OCI-LY7 (cell line): ENCODE results near the gene WDR74. TPM values are rescaled to one million over a fixed set of nuclear protein-coding genes. Genes with fewer than 3 reads are reported as not detected.

ENCODE experiments used
- BruUV-seq: library from RNA; stranded (reverse); fragments of 400-500 nt; replicated peaks from 2 replicates; lab custom pipeline; 2021; lab: Mats Ljungman, UMichigan
- CTCF ChIA-PET: fragments of 300-600 bp; sonication (Branson Sonifier 250); formaldehyde crosslinking; loops from one replicate; lab custom pipeline; 2022; ENCODE audit warnings: antibody characterized with exemption; ENCODE audit not compliant: unreplicated experiment; lab: Charles Lee
- POLR2A ChIA-PET: fragments of 300-600 bp; sonication (Branson Sonifier 250); formaldehyde crosslinking; loops from one replicate; lab custom pipeline; 2022; ENCODE audit warnings: antibody characterized with exemption; lab: Charles Lee
- DNase-seq: peaks from one replicate; pipeline ENCODE4 v3.0.0-alpha.2; 2015; ENCODE audit warnings: low spot score
- H2AFZ ChIP-seq: fragments of 200-600 bp; sonication (generic), shearing (Covaris generic); 2 replicates; pipeline ENCODE4 v1.6.1; 2014; ENCODE audit warnings: mild to moderate bottlenecking, antibody characterized with exemption, low read length, moderate library complexity
- H3K27ac ChIP-seq: fragments of 200-600 bp; sonication (generic); 2 replicates; pipeline ENCODE4 v1.5.1; 2014; ENCODE audit warnings: mixed run types, low read depth, mild to moderate bottlenecking, moderate library complexity, low read length, inconsistent platforms; ENCODE audit not compliant: poor library complexity, severe bottlenecking
- H3K36me3 ChIP-seq: fragments of 200-600 bp; sonication (generic); 2 replicates; pipeline ENCODE4 v1.6.1; 2014; ENCODE audit warnings: mild to moderate bottlenecking, antibody characterized with exemption, low read length, moderate library complexity, mixed read lengths; ENCODE audit not compliant: insufficient read depth
- H3K4me1 ChIP-seq: fragments of 200-600 bp; sonication (generic); 2 replicates; pipeline ENCODE4 v1.5.1; 2014; ENCODE audit warnings: mild to moderate bottlenecking, low read length; ENCODE audit not compliant: insufficient read depth, poor library complexity, severe bottlenecking
- H3K4me2 ChIP-seq: fragments of 200-600 bp; sonication (generic); 2 replicates; pipeline ENCODE4 v1.6.1; 2014; ENCODE audit warnings: mild to moderate bottlenecking, low read length
- H3K4me3 ChIP-seq: fragments of 200-600 bp; sonication (generic); 2 replicates; pipeline ENCODE4 v1.5.1; 2014; ENCODE audit warnings: mild to moderate bottlenecking, low read depth, low read length; ENCODE audit not compliant: poor library complexity, severe bottlenecking
- H3K79me2 ChIP-seq: fragments of 200-600 bp; sonication (generic); 2 replicates; pipeline ENCODE4 v1.6.1; 2016; ENCODE audit warnings: low read depth, mild to moderate bottlenecking, low read length, moderate library complexity, mixed read lengths; ENCODE audit not compliant: insufficient read depth
- H3K9me2 ChIP-seq: fragments of 200-600 bp; sonication (generic); 2 replicates; pipeline ENCODE4 v1.6.1; 2016; ENCODE audit warnings: mild to moderate bottlenecking, low read length, mixed read lengths; ENCODE audit not compliant: insufficient read depth
- H3K9me3 ChIP-seq: fragments of 200-600 bp; sonication (generic); 2 replicates; pipeline ENCODE4 v1.6.1; 2014; ENCODE audit warnings: mild to moderate bottlenecking, mixed run types, low read length, mixed read lengths
- H4K20me1 ChIP-seq: fragments of 200-600 bp; sonication (generic); 2 replicates; pipeline ENCODE4 v1.6.1; 2014; ENCODE audit warnings: mild to moderate bottlenecking, antibody characterized with exemption, low read length, moderate library complexity, mixed read lengths; ENCODE audit not compliant: insufficient read depth
- CTCF ChIP-seq: fragments of 200-600 bp; sonication (generic); conservative IDR thresholded peaks from 2 replicates; pipeline ENCODE4 v1.5.1; 2014; ENCODE audit warnings: mild to moderate bottlenecking, antibody characterized with exemption, low read length, moderate library complexity, mixed read lengths
- EZH2phosphoT487 ChIP-seq: fragments of 200-600 bp; sonication (generic); IDR thresholded peaks from 2 replicates; pipeline ENCODE4 v1.6.1; 2018; ENCODE audit warnings: low read depth, borderline replicate concordance, mild to moderate bottlenecking, mixed run types, antibody characterized with exemption, low read length, moderate library complexity, mixed read lengths
- intact Hi-C: fragments of 100-400 bp; cut with micrococcal nuclease; formaldehyde crosslinking; loops from one replicate; pipeline ENCODE4 v1.10.0; 2022; ENCODE audit not compliant: unreplicated experiment
- total RNA-seq, 2 experiments: library from RNA; depleted of rRNA in 1 of 2; stranded (reverse); fragments of >200 nt in 1 of 2; shearing (Covaris generic) in 1 of 2; gene quantifications; 2 replicates each; pipeline ENCODE4 v1.2.3, GENCODE V29; 2014 to 2022

Gene WDR74
- total RNA-seq, 2 experiments from 2014 or later, result 98.4 to 139 TPM

GRCh38 chr11:62876712-62877111, 37.3 kb upstream of the WDR74 start:
- Histone ChIP-seq H3K36me3 (peaks cover 92% of the 10 kb centered on the region), H3K9me2 (no peaks in the 10 kb centered on the region), H3K79me2 (peaks cover 75% of the 10 kb centered on the region), H3K27ac (no peak overlapping the region), H4K20me1 (peaks cover 11% of the 10 kb centered on the region; the same call in 1 of the 2 replicates), H3K4me2 (no peak overlapping the region), H3K4me1 (peaks cover 13% of the 10 kb centered on the region), H2AFZ (no peak overlapping the region), H3K4me3 (no peak overlapping the region), H3K9me3 (no peaks in the 10 kb centered on the region)
- ChIA-PET CTCF (no interaction called here), POLR2A (interaction anchor here (0.6 to 2.0 kb wide), 2 partner anchors 11 to 20 kb away, joined by 3 to 5 read pairs; no protein-coding TSS in a partner anchor)
- no TSS peak for BruUV-seq
- DNase-seq, result no peak
- TF ChIP-seq EZH2phosphoT487, result no peak
- no peak for TF ChIP-seq CTCF
- intact Hi-C loops, result no loop called here

DNA sequence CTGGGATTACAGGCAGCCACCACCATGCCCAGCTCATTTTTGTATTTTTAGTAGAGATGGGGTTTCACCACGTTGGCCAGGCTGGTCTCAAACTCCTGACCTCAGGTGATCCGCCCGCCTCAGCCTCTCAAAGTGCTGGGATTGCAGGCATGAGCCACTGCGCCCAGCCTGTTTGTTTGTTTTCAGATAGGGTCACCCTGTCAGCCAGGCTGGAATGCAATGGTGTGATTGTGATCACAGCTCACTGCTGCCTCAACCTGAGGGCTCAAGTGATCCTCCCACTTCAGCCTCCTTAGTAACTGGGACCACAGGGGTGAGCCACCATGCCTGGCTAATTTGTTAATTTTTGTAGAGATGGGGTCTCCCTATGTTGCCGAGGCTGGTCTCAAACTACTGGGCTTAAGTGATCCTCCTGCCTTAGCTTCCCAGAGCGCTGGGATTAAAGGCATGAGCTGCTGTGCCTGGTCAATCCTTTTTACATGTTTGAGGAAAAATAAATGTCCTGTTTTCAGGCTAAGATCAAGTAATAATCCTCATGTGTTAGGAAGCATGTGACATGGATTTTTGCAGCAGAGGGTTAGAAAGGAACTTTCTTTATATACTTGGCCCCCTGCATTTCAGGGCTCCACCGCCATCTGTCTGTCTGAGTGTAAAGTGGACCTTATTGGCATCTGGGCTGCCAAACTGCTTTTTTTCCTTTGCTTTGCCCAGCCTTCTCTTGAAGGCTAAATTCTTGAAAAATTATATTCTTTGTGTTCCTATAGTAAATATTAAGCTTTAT, 36.5 kb upstream of the WDR74 start:
- no peak overlapping the region for H2AFZ ChIP-seq
- CTCF ChIA-PET, result no interaction called here
- peaks cover 11% of the 10 kb centered on the region; the same call in 1 of the 2 replicates for H4K20me1 ChIP-seq
- H3K9me2 ChIP-seq, result no peaks in the 10 kb centered on the region
- peaks cover 94% of the 10 kb centered on the region for H3K36me3 ChIP-seq
- H3K27ac ChIP-seq, result no peak overlapping the region
- intact Hi-C loops, result no loop called here
- BruUV-seq, result no TSS peak
- no peak for TF ChIP-seq EZH2phosphoT487
- TF ChIP-seq CTCF, result no peak
- no peaks in the 10 kb centered on the region for H3K9me3 ChIP-seq
- peaks cover 80% of the 10 kb centered on the region for H3K79me2 ChIP-seq
- H3K4me1 ChIP-seq, result peaks cover 13% of the 10 kb centered on the region
- POLR2A ChIA-PET, result interaction anchor here (0.6 to 2.0 kb wide), 3 partner anchors 10 to 122 kb away, joined by 3 to 5 read pairs (median 3); partner anchors contain the start of gene ZBTB3
- no peak for DNase-seq
- H3K4me3 ChIP-seq, result no peak overlapping the region
- H3K4me2 ChIP-seq, result no peak overlapping the region

DNA sequence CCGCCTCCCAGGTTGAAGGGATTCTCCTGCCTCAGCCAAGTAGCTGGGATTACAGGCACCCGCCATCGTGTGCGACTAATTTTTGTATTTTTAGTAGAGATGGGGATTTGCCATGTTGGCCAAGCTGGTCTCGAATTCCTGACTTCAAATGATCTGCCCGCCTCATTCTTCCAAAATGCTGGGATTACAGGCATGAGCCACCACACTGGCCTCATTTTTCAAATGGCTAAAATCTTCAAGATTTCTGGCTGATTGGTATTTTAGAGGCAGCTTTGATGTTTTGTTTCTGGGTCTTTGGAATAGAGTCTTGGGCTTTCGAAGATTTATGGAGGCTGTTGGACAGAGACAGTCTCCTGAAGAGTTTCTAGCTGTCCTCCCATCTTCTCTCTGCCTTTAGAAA, 35.5 kb upstream of the WDR74 start:
- ChIA-PET POLR2A (interaction anchor here (0.7 kb wide), 1 partner anchor 121 kb away, joined by 3 read pairs; the partner anchor contains the start of gene ZBTB3), CTCF (no interaction called here)
- no peaks in the 10 kb centered on the region for H3K9me3 ChIP-seq
- H3K27ac ChIP-seq, result no peak overlapping the region
- no peak for TF ChIP-seq EZH2phosphoT487
- no peak for TF ChIP-seq CTCF
- H3K36me3 ChIP-seq, result peaks cover 93% of the 10 kb centered on the region
- peaks cover 88% of the 10 kb centered on the region for H3K79me2 ChIP-seq
- DNase-seq, result no peak
- intact Hi-C loops, result no loop called here
- peaks cover 7% of the 10 kb centered on the region; the same call in 1 of the 2 replicates for H4K20me1 ChIP-seq
- no peak overlapping the region for H2AFZ ChIP-seq
- H3K9me2 ChIP-seq, result no peaks in the 10 kb centered on the region
- H3K4me3 ChIP-seq, result no peak overlapping the region
- H3K4me2 ChIP-seq, result no peak overlapping the region
- peaks cover 7% of the 10 kb centered on the region for H3K4me1 ChIP-seq
- BruUV-seq, result no TSS peak
